HEK293 (cell line): ENCODE results near the gene POFUT2.

Source experiments
- CTCF ChIA-PET: fragments of 350-600 bp; formaldehyde crosslinking; extraction: SDS; loops from one replicate; lab custom pipeline; 2021; ENCODE audit warnings: antibody characterized with exemption; lab: Yijun Ruan, JAX
- POLR2A ChIA-PET: fragments of 300-600 bp; formaldehyde crosslinking; extraction: SDS; loops from one replicate; lab custom pipeline; 2020; ENCODE audit warnings: antibody characterized with exemption, inconsistent platforms; lab: Yijun Ruan, JAX
- H3K27ac ChIP-seq: fragments of 200-500 bp; sonication (Bioruptor generic); 2 replicates; pipeline ENCODE4 v1.5.1; 2014; ENCODE audit warnings: low read depth, low read length, control low read depth, inconsistent platforms; ENCODE audit errors: extremely low read depth
- H3K36me3 ChIP-seq, 2 experiments: fragments of 200-500 bp in 1 of 2; sonication (Bioruptor generic) in 1 of 2; 1 replicate in 1 of 2; 2 replicates in 1 of 2; pipeline ENCODE4 v1.5.1; 2014 to 2017; ENCODE audit warnings: inconsistent platforms in 2 of 2, low read length in 2 of 2; ENCODE audit not compliant: control insufficient read depth in 2 of 2, insufficient read depth in 1 of 2
- H3K4me1 ChIP-seq: fragments of 200-500 bp; sonication (Bioruptor generic); 2 replicates; pipeline ENCODE4 v1.5.1; 2014; ENCODE audit warnings: mild to moderate bottlenecking, low read length, inconsistent platforms; ENCODE audit not compliant: control insufficient read depth, insufficient read depth
- H3K4me3 ChIP-seq: 2 replicates; pipeline ENCODE4 v1.5.1; 2011; ENCODE audit warnings: low read depth, mild to moderate bottlenecking, control low read depth, low read length, moderate library complexity
- H3K9me3 ChIP-seq: fragments of 200-500 bp; sonication (Bioruptor generic); 2 replicates; pipeline ENCODE4 v1.5.1; 2014; ENCODE audit warnings: low read depth, low read length, inconsistent platforms; ENCODE audit not compliant: control insufficient read depth, insufficient read depth
- GFI1B ChIP-seq: fragments of 450-650 bp; formaldehyde crosslinking; IDR thresholded peaks from 2 replicates; pipeline ENCODE4 v1.5.1; 2016; ENCODE audit warnings: missing biosample characterization, missing genetic modification characterization
- HOXA7 ChIP-seq: sonication (generic); formaldehyde crosslinking; IDR thresholded peaks from 2 replicates; pipeline ENCODE4 v1.8.1; 2022; ENCODE audit warnings: missing genetic modification reagents, borderline replicate concordance
- PRDM2 ChIP-seq: fragments of 450-650 bp; formaldehyde crosslinking; IDR thresholded peaks from 2 replicates; pipeline ENCODE4 v1.5.1; 2016; ENCODE audit warnings: missing biosample characterization, missing genetic modification characterization, borderline replicate concordance
- RBAK ChIP-seq: fragments of 450-650 bp; formaldehyde crosslinking; IDR thresholded peaks from 2 replicates; pipeline ENCODE4 v1.5.1; 2016; ENCODE audit warnings: missing biosample characterization, missing genetic modification characterization
- ZNF121 ChIP-seq: fragments of 450-650 bp; formaldehyde crosslinking; IDR thresholded peaks from 2 replicates; pipeline ENCODE4 v1.5.1; 2016; ENCODE audit warnings: missing biosample characterization, missing genetic modification characterization
- ZNF169 ChIP-seq: fragments of 450-650 bp; formaldehyde crosslinking; IDR thresholded peaks from 2 replicates; pipeline ENCODE4 v1.5.1; 2016; ENCODE audit warnings: missing biosample characterization, missing genetic modification characterization
- ZNF223 ChIP-seq: fragments of 450-650 bp; formaldehyde crosslinking; IDR thresholded peaks from 2 replicates; pipeline ENCODE4 v1.5.1; 2016; ENCODE audit warnings: missing biosample characterization, missing genetic modification characterization
- ZNF501 ChIP-seq: fragments of 450-650 bp; formaldehyde crosslinking; IDR thresholded peaks from 2 replicates; pipeline ENCODE4 v1.5.1; 2016; ENCODE audit warnings: missing biosample characterization, missing genetic modification characterization
- ZNF510 ChIP-seq: fragments of 450-650 bp; formaldehyde crosslinking; IDR thresholded peaks from 2 replicates; pipeline ENCODE4 v1.5.1; 2018; ENCODE audit warnings: mild to moderate bottlenecking, missing genetic modification characterization, missing biosample characterization; ENCODE audit not compliant: insufficient replicate concordance
- ZNF621 ChIP-seq: fragments of 450-650 bp; formaldehyde crosslinking; IDR thresholded peaks from 2 replicates; pipeline ENCODE4 v1.5.1; 2017; ENCODE audit warnings: missing biosample characterization, missing genetic modification characterization
- ZNF623 ChIP-seq: fragments of 450-650 bp; formaldehyde crosslinking; IDR thresholded peaks from 2 replicates; pipeline ENCODE4 v1.5.1; 2016; ENCODE audit warnings: missing biosample characterization, missing genetic modification characterization
- ZNF76 ChIP-seq: fragments of 450-650 bp; formaldehyde crosslinking; IDR thresholded peaks from 2 replicates; pipeline ENCODE4; 2016; ENCODE audit warnings: low read depth, missing biosample characterization, missing genetic modification characterization, borderline replicate concordance
- ZNF837 ChIP-seq: fragments of 450-650 bp; formaldehyde crosslinking; IDR thresholded peaks from 2 replicates; pipeline ENCODE4 v1.5.1; 2016; ENCODE audit warnings: missing biosample characterization, missing genetic modification characterization
- ZSCAN4 ChIP-seq: fragments of 450-650 bp; formaldehyde crosslinking; IDR thresholded peaks from 2 replicates; pipeline ENCODE4 v1.5.1; 2017; ENCODE audit warnings: missing biosample characterization, missing genetic modification characterization
- TF ChIP-seq, protein P1 (sequence below): fragments of 450-650 bp; formaldehyde crosslinking; IDR thresholded peaks from 2 replicates; pipeline ENCODE4 v1.5.1; 2016; ENCODE audit warnings: missing biosample characterization, missing genetic modification characterization
- TF ChIP-seq, protein P2 (sequence below): fragments of 450-650 bp; formaldehyde crosslinking; IDR thresholded peaks from 2 replicates; pipeline ENCODE4 v1.5.1; 2016; ENCODE audit warnings: missing biosample characterization, missing genetic modification characterization
- TF ChIP-seq, protein P3 (sequence below): fragments of 450-650 bp; formaldehyde crosslinking; IDR thresholded peaks from 2 replicates; pipeline ENCODE4 v1.5.1; 2016; ENCODE audit warnings: missing biosample characterization, missing genetic modification characterization

POFUT2 gene

DNA sequence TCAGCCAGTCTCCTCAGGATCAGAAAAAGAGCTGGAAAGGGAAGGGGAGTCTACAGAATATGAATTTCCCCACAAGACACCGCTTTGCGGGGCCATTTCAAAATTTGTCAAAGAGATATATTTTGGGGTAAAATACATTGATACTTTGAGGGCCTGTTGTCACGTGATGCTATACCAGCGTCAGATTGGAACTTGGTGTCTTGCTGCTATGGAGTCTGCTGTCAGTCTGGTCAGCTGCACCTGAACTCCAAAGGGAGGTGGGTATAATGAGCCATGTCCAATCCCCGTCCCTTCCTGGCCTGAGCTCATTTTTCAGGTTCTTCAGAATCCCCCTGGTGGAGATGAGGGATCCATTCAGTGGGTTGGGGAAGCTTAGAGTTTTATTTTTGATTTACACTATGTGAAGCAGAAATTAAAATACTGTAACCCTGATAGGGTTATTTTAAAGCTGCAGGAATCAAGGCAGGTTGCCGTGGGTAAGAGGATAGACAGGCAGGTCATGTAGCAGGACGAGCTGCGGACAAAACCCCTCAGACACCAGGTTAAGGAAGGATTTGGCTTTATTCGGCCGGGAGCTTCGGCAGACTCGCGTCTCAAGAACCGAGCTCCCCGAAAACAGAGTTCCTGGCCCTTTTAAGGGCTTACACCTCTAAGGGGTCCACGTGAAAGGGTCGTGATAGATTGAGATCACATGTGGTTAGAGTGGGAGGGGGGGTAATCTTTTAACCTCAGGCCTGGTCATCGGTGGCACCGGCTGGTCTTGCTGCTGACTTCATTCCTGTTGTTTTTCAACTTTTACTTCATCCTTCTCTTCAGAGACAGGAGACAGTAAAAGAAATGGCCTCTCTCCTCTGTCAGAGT is 2.2 kb upstream of the POFUT2 start (continued):
- TF ChIP-seq, protein P1, sequence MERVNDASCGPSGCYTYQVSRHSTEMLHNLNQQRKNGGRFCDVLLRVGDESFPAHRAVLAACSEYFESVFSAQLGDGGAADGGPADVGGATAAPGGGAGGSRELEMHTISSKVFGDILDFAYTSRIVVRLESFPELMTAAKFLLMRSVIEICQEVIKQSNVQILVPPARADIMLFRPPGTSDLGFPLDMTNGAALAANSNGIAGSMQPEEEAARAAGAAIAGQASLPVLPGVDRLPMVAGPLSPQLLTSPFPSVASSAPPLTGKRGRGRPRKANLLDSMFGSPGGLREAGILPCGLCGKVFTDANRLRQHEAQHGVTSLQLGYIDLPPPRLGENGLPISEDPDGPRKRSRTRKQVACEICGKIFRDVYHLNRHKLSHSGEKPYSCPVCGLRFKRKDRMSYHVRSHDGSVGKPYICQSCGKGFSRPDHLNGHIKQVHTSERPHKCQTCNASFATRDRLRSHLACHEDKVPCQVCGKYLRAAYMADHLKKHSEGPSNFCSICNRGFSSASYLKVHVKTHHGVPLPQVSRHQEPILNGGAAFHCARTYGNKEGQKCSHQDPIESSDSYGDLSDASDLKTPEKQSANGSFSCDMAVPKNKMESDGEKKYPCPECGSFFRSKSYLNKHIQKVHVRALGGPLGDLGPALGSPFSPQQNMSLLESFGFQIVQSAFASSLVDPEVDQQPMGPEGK (tag by site-specific recombination) = no peak
- TF ChIP-seq, protein P2, sequence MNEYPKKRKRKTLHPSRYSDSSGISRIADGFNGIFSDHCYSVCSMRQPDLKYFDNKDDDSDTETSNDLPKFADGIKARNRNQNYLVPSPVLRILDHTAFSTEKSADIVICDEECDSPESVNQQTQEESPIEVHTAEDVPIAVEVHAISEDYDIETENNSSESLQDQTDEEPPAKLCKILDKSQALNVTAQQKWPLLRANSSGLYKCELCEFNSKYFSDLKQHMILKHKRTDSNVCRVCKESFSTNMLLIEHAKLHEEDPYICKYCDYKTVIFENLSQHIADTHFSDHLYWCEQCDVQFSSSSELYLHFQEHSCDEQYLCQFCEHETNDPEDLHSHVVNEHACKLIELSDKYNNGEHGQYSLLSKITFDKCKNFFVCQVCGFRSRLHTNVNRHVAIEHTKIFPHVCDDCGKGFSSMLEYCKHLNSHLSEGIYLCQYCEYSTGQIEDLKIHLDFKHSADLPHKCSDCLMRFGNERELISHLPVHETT (tag by site-specific recombination) = no peak
- TF ChIP-seq ZNF76 (tag by site-specific recombination) = no peak
- TF ChIP-seq ZNF223 (tag by site-specific recombination) = no peak

DNA sequence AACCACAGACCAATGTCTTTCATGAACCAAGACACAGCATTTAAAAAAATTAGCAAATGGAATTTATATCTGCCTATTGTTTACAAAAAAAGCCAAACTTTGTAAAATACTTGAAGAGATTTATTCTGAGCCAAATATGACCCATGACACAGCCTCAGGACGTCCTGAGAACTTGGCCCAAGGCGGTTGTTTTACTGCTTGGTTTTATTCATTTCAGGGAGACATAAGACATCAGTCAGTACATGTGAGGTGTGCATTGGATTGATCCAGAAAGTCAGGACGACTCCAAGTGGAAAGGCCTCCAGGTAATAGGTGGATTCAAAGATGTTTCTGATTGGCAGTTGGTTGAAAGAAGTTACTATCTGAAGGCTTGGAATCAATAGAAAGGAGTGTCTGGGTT is 1.4 kb upstream of the POFUT2 start:
- Histone ChIP-seq H3K4me3 (no peak overlapping the region), H3K4me1 (no peaks in the 10 kb centered on the region; the same call in 1 of the 2 replicates), H3K27ac (no peak overlapping the region), H3K36me3 (peaks cover 0 to 35% of the 10 kb centered on the region in 2 experiments; a peak in 2 of 3 replicates), H3K9me3 (no peaks in the 10 kb centered on the region)
- POLR2A ChIA-PET = no interaction called here
- CTCF ChIA-PET = interaction anchor here (1.0 to 4.8 kb wide), 6 partner anchors 145 to 531 kb away, joined by 3 to 52 read pairs (median 17); no protein-coding TSS in a partner anchor
- TF ChIP-seq ZNF623 (tag by site-specific recombination) = no peak
- TF ChIP-seq ZNF169 (tag by site-specific recombination) = no peak
- TF ChIP-seq, protein P3, sequence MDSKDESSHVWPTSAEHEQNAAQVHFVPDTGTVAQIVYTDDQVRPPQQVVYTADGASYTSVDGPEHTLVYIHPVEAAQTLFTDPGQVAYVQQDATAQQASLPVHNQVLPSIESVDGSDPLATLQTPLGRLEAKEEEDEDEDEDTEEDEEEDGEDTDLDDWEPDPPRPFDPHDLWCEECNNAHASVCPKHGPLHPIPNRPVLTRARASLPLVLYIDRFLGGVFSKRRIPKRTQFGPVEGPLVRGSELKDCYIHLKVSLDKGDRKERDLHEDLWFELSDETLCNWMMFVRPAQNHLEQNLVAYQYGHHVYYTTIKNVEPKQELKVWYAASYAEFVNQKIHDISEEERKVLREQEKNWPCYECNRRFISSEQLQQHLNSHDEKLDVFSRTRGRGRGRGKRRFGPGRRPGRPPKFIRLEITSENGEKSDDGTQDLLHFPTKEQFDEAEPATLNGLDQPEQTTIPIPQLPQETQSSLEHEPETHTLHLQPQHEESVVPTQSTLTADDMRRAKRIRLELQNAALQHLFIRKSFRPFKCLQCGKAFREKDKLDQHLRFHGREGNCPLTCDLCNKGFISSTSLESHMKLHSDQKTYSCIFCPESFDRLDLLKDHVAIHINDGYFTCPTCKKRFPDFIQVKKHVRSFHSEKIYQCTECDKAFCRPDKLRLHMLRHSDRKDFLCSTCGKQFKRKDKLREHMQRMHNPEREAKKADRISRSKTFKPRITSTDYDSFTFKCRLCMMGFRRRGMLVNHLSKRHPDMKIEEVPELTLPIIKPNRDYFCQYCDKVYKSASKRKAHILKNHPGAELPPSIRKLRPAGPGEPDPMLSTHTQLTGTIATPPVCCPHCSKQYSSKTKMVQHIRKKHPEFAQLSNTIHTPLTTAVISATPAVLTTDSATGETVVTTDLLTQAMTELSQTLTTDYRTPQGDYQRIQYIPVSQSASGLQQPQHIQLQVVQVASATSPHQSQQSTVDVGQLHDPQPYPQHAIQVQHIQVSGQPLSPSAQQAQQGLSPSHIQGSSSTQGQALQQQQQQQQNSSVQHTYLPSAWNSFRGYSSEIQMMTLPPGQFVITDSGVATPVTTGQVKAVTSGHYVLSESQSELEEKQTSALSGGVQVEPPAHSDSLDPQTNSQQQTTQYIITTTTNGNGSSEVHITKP (tag by site-specific recombination) = no peak
- no peak for TF ChIP-seq HOXA7 (CRISPR knock-in tag)
- TF ChIP-seq ZNF621 (tag by site-specific recombination) = no peak
- TF ChIP-seq RBAK (tag by site-specific recombination) = no peak
- no peak for TF ChIP-seq ZSCAN4 (tag by site-specific recombination)
- TF ChIP-seq GFI1B = no peak
- no peak for TF ChIP-seq ZNF837 (tag by site-specific recombination)
- no peak for TF ChIP-seq PRDM2 (tag by site-specific recombination)
- TF ChIP-seq ZNF121 (tag by site-specific recombination) = no peak
- no peak for TF ChIP-seq ZNF501 (tag by site-specific recombination)
- no peak for TF ChIP-seq ZNF510 (tag by site-specific recombination)
